Panc1 (cell line): ENCODE data around the gene TJP3. TPM values are rescaled to one million over a fixed set of nuclear protein-coding genes. Genes with fewer than 3 reads are reported as not detected.

Experiments
- ATAC-seq: fragments of 200-7000 bp; cut with Tn5 transposase; 2 replicates; pipeline ENCODE4 v1.9.1; 2020; ENCODE audit warnings: mild to moderate bottlenecking, moderate library complexity
- BruUV-seq: library from RNA; stranded (reverse); fragments of 400-500 nt; replicated peaks from 2 replicates; lab custom pipeline; 2021; lab: Mats Ljungman, UMichigan
- CTCF ChIA-PET: fragments of 300-600 bp; sonication (Branson Sonifier 250); formaldehyde crosslinking; loops from one replicate; lab custom pipeline; 2022; ENCODE audit warnings: antibody characterized with exemption; lab: Charles Lee
- POLR2A ChIA-PET: fragments of 300-600 bp; sonication (Branson Sonifier 250); formaldehyde crosslinking; loops from one replicate; lab custom pipeline; 2022; ENCODE audit warnings: antibody characterized with exemption; lab: Charles Lee
- DNase-seq: peaks from one replicate; pipeline ENCODE4 v3.0.0-alpha.2; 2010; ENCODE audit warnings: low read depth, low spot score
- H3K27ac ChIP-seq: 2 replicates; pipeline ENCODE4 v1.5.1; 2011; ENCODE audit warnings: mild to moderate bottlenecking, low read length, inconsistent platforms
- H3K27me3 ChIP-seq: fragments of 200-500 bp; sonication (Bioruptor generic); 2 replicates; pipeline ENCODE4 v1.6.0; 2014; ENCODE audit warnings: low read length, inconsistent platforms; ENCODE audit not compliant: control insufficient read depth, insufficient read depth
- H3K36me3 ChIP-seq: fragments of 200-500 bp; sonication (Bioruptor generic); 2 replicates; pipeline ENCODE4 v1.5.1; 2014; ENCODE audit warnings: inconsistent platforms, mild to moderate bottlenecking, low read length, moderate library complexity; ENCODE audit not compliant: control insufficient read depth, insufficient read depth
- H3K4me1 ChIP-seq: 2 replicates; pipeline ENCODE4 v1.5.1; 2011; ENCODE audit warnings: inconsistent platforms, mild to moderate bottlenecking, low read length, moderate library complexity; ENCODE audit not compliant: control insufficient read depth, insufficient read depth
- H3K4me3 ChIP-seq, 2 experiments: 2 replicates each; pipeline ENCODE4 v1.5.1; 2011 to 2012; ENCODE audit warnings: low read depth in 2 of 2, low read length in 2 of 2, mild to moderate bottlenecking in 2 of 2, inconsistent platforms in 1 of 2, moderate library complexity in 1 of 2
- H3K9me3 ChIP-seq: fragments of 200-500 bp; sonication (Bioruptor generic); 2 replicates; pipeline ENCODE4 v1.5.1; 2014; ENCODE audit warnings: low read depth, mild to moderate bottlenecking, inconsistent platforms, low read length, moderate library complexity; ENCODE audit not compliant: control insufficient read depth, insufficient read depth
- CTCF ChIP-seq: fragments of 450-650 bp; IDR thresholded peaks from 2 replicates; pipeline ENCODE4 v1.5.1; 2017; ENCODE audit warnings: mild to moderate bottlenecking
- POLR2AphosphoS5 ChIP-seq: IDR thresholded peaks from 2 replicates; pipeline ENCODE4 v1.6.1; 2012; ENCODE audit warnings: mild to moderate bottlenecking, low read depth, low read length, moderate library complexity
- REST ChIP-seq, 2 experiments: IDR thresholded peaks; 2 replicates each; pipeline ENCODE4 v1.6.1; 2011 to 2012; ENCODE audit warnings: low read depth in 2 of 2, control low read depth in 1 of 2, low read length in 1 of 2, mild to moderate bottlenecking in 1 of 2, moderate library complexity in 1 of 2; ENCODE audit not compliant: insufficient read depth in 1 of 2
- SIN3A ChIP-seq: IDR thresholded peaks from 2 replicates; pipeline ENCODE4 v1.6.1; 2012; ENCODE audit warnings: low read depth, mild to moderate bottlenecking, low read length, moderate library complexity, borderline replicate concordance; ENCODE audit not compliant: insufficient read depth
- TCF7L2 ChIP-seq: IDR thresholded peaks from 2 replicates; pipeline ENCODE4 v1.6.1; 2011; ENCODE audit warnings: mild to moderate bottlenecking, low read depth, low read length, inconsistent platforms
- in situ Hi-C: cut with HindIII; loops from 2 replicates; pipeline ENCODE4 v1.10.0; 2016; ENCODE audit warnings: low sequenced_read_pairs, low pct_unique_long_range_greater_than_20kb
- intact Hi-C: fragments of 100-400 bp; cut with micrococcal nuclease; formaldehyde crosslinking; loops from one replicate; pipeline ENCODE4 v1.10.0; 2022; ENCODE audit not compliant: unreplicated experiment
- total RNA-seq: library from RNA; stranded (reverse); gene quantifications from one replicate; pipeline ENCODE4 v1.2.1, GENCODE V29; 2021; ENCODE audit not compliant: unreplicated experiment

TJP3 gene
- total RNA-seq, 1 experiment from 2014 or later = 2.7 TPM

- POLR2A ChIA-PET = interaction anchor here (0.5 kb wide), 1 partner anchor 290 kb away, joined by 5 read pairs; no protein-coding TSS in a partner anchor
- CTCF ChIA-PET = no interaction called here
These were observed 70.9 kb downstream of the TJP3 start for GRCh38 chr19:3778899-3779723.

GRCh38 chr19:3780786-3781304 is 72.7 kb downstream of the TJP3 start:
- no peaks in the 10 kb centered on the region; the same call in 1 of the 2 replicates for H3K9me3 ChIP-seq
- intact Hi-C loops (no loop called here), in situ Hi-C loops (no loop called here)
- ChIA-PET POLR2A (no interaction called here), CTCF (no interaction called here)
- no peak for TF ChIP-seq TCF7L2
- TF ChIP-seq REST (IDR thresholded peaks at IDR 0.05; ENCODE audit: insufficient read depth in 1 of 2, low read depth in 2 of 2, low read length in 1 of 2) = no peak
- no peak for TF ChIP-seq CTCF
- no peak for TF ChIP-seq POLR2AphosphoS5
- no peak for TF ChIP-seq SIN3A
- no TSS peak for BruUV-seq
- no peak overlapping the region for H3K27ac ChIP-seq
- H3K4me1 ChIP-seq = no peaks in the 10 kb centered on the region; the same call in 1 of the 2 replicates
- ATAC-seq (no peak), DNase-seq (no peak)
- H3K36me3 ChIP-seq = no peaks in the 10 kb centered on the region
- H3K27me3 ChIP-seq = no peaks in the 10 kb centered on the region
- no peak overlapping the region for H3K4me3 ChIP-seq

More at GRCh38 chr19:3778899-3779723, 70.9 kb downstream of the TJP3 start:
- TF ChIP-seq SIN3A (no peak), POLR2AphosphoS5 (no peak), TCF7L2 (no peak), CTCF (no peak)
- no peaks in the 10 kb centered on the region for H3K36me3 ChIP-seq
- no TSS peak for BruUV-seq
- no peaks in the 10 kb centered on the region; the same call in 1 of the 2 replicates for H3K9me3 ChIP-seq
- intact Hi-C loops = no loop called here
- no peaks in the 10 kb centered on the region for H3K27me3 ChIP-seq
- no peaks in the 10 kb centered on the region for H3K4me1 ChIP-seq
- no peak overlapping the region for H3K4me3 ChIP-seq
- in situ Hi-C loops = no loop called here
- DNase-seq = no peak
- no peak overlapping the region for H3K27ac ChIP-seq
- no peak for ATAC-seq
